GM12872 (cell line): ENCODE data around the gene HLCS.

Experiments
- TF ChIP-seq, protein P1 (sequence below): IDR thresholded peaks from 3 replicates; pipeline ENCODE4 v1.5.1; 2011; ENCODE audit warnings: low read depth, mild to moderate bottlenecking, low read length, moderate library complexity; ENCODE audit not compliant: insufficient read depth

HLCS gene

DNA sequence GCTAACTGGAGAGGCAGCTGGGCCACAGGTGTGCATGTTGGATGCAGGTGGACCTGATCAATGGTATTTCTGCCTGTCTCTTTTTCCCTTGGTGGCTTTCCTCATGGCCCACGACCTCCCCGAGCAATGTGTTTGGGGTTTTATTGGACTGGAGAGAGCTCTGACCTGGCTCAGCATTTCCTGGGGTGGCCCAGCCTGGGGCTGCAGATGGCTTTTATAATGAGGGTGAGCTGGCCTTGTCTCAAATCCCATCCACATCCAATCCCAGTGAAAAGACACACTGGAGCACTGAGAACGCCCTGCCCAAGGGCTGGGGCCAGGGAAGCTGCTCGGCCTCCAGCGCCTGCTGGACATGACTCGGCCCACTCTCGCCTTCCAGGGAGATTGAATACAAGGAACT lies 223.5 kb downstream of the HLCS start:
- TF ChIP-seq, protein P1, sequence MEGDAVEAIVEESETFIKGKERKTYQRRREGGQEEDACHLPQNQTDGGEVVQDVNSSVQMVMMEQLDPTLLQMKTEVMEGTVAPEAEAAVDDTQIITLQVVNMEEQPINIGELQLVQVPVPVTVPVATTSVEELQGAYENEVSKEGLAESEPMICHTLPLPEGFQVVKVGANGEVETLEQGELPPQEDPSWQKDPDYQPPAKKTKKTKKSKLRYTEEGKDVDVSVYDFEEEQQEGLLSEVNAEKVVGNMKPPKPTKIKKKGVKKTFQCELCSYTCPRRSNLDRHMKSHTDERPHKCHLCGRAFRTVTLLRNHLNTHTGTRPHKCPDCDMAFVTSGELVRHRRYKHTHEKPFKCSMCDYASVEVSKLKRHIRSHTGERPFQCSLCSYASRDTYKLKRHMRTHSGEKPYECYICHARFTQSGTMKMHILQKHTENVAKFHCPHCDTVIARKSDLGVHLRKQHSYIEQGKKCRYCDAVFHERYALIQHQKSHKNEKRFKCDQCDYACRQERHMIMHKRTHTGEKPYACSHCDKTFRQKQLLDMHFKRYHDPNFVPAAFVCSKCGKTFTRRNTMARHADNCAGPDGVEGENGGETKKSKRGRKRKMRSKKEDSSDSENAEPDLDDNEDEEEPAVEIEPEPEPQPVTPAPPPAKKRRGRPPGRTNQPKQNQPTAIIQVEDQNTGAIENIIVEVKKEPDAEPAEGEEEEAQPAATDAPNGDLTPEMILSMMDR: no peak

DNA sequence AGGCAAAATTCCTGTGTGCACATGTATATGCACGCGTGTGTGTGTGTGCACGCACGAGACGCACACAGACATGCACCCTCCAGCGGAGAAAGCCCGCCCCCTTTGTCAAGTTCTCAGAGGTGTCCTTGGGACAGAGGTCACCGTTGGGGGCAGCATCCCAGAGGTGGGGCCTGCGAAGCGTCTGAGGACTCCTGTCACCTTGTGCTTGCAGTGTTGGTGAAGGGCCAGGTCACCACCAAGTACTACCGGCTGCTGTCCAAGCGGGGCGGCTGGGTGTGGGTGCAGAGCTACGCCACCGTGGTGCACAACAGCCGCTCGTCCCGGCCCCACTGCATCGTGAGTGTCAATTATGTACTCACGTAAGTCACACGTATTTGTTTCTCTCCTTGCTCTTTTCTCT lies 225.0 kb downstream of the HLCS start:
- TF ChIP-seq, protein P1: no peak

DNA sequence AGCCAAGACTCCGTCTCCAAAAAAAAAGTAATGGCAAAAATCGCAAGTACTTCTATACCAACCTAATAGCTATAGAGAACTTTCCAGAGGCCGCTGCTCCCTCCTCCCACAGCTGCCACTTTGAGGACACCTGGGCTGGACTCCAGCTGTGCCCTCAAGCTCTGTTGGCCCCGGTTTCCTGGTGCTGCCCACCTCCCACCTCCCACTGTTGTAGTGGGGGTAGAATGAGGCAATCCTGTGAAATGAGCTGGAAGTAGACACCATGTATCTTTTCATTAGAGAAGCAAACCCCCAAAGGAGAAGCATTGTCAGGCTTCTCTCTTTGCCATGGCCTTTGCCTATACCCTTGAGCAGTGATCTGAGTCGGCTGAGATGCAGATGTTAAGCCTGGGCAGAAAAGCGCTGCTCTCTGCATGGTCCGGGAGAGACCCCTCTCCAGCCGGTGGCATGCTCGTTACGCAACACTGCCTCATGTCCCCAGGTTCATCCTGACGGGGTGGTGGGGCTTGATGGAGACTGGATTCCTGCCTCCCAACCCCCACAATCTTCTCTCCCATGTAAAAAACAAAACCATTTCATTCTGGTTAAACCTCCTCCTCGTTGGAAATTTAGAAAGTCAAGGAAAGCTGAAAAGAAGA lies 227.9 kb downstream of the HLCS start:
- TF ChIP-seq, protein P1: no peak

DNA sequence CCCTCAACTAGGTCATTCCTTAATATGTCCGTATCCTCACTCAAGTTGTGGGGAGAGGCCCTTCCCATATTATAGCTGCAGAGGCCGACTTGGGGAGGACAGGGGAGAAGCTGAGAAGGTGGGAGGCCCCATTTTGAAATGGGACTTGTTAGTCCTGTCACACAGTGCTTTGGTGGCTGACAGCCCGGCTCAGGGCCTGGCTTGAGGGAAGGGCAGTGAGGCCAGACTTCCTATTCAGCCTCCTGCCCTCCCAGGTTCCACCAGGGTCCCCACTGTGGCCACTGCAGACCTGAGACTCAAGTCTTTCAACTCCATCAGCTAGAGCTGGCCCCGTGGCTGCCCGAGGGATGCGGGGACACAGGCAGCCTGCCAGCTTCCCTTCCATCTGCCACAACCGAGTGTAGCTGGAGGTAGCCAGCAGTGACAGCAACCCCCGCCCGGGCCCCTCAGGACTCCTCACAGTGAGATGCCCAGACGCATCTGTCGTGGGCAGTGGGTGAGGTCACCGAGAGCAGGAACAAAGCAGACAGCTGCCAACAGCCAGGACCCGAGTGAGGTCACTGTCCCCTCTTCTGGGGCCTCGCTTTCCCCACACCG lies 230.6 kb downstream of the HLCS start:
- TF ChIP-seq, protein P1: no peak

DNA sequence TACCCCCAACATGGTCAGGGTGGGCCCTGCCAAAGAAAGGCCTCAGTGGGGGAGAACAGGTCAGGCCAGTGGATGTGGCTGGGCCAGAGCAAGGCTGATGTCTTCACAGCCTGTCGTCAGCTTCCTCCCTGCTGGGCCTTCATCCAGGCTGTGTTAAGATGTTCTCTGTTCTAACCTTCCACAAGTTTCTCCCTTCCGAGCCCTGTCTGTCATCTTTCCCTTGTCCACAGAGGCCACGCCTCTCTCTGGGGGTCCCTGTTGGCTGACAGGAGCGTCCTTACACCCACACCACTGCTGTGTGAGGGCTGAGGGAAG lies 231.3 kb downstream of the HLCS start:
- TF ChIP-seq, protein P1: no peak

DNA sequence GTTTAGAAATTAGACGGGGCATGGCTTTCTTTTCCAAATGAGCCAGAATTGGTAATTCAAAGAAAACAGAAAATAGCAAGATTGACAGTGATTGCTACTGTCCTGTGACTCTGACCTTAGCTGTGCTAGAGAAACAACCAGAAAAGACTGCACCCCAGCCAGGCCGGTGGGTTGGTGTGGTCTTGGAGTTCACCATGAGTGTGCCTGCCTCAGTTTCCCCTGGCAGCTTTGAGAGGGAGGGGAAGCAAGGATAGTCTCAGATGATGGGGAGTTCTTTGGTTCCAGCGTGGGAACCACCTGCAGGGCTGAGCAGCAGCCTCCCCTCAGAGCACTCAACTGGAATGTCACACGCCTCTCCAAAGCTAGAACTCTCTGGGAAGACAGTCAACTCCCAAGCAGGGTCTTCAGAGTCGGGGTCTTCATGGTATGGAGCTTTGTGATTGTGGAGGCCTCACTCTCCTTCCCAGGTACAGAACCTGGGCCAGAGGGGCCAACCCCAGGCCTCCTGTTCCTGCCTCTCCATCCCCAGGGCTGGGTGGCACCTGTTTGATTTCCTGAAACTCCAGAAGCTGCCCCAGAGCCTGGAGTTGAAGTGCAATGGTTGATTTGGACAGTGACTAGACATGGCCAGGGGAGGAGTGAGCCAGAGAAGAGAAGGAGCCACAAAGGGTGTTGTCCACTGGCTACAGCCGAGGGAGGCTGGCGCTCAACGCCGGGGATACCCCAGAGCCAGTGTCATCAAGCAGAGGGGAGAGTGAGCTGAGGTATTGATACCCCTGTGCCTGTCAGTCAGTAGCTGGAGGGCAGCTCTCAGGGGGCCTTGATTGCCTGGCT lies 231.9 kb downstream of the HLCS start:
- TF ChIP-seq, protein P1: no peak

DNA sequence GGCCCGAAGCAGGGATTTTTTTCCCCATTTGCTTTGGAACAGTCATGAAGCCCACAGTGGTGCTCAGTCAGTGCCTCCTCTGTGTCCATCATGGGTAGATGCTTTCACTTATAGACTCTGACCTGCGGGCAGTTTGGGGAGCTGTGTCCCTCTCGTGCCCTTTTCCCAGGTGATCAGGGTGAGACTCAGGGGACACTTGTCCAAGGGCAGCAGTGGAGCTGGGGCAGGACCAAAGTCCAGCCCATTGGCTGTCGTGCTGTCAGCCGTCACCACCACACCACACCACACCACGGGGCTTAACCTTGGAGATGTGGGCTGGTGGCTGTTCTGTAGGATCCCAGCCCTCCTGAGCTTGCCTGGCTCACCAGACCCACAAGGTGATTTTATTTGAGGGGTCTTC lies 232.6 kb downstream of the HLCS start:
- TF ChIP-seq, protein P1: no peak
